Esophagus muscularis mucosa (tissue), 4 donors: ENCODE measurements around the gene SPTSSB.

Experiments
- CTCF ChIP-seq, 3 experiments: fragments of 200-600 bp in 2 of 3; fragments of 450-650 bp in 1 of 3; sonication (generic) in 2 of 3; IDR thresholded peaks; one replicate each; pipeline ENCODE4 v1.5.1; 2017 to 2019; ENCODE audit warnings: antibody characterized with exemption in 3 of 3, mild to moderate bottlenecking in 2 of 3, moderate library complexity in 1 of 3
- EP300 ChIP-seq: sonication (generic); formaldehyde crosslinking; IDR thresholded peaks from one replicate; pipeline ENCODE4 v1.6.1; 2017; ENCODE audit warnings: antibody characterized with exemption
- POLR2A ChIP-seq: fragments of 450-650 bp; IDR thresholded peaks from one replicate; pipeline ENCODE4 v1.6.1; 2017; ENCODE audit warnings: antibody characterized with exemption, moderate library complexity, mild to moderate bottlenecking, low read depth
- POLR2AphosphoS5 ChIP-seq, 2 donors: sonication (generic); formaldehyde crosslinking; IDR thresholded peaks; one replicate each; pipeline ENCODE4 v1.6.1; 2017; ENCODE audit warnings: antibody characterized with exemption in 2 of 2

- no peak for TF ChIP-seq POLR2A
- no peak for TF ChIP-seq CTCF (IDR thresholded peaks at IDR 0.05)
- no peak for TF ChIP-seq POLR2AphosphoS5 (IDR thresholded peaks at IDR 0.05)
- no peak for TF ChIP-seq EP300
Observed at GRCh38 chr3:161325059-161325458, 46.3 kb downstream of the SPTSSB start.
